ENCODE measurements around the gene SINHCAF. TPM values are rescaled to one million over a fixed set of nuclear protein-coding genes. Genes with fewer than 3 reads are reported as not detected.

SINHCAF gene
- total RNA-seq, 1 donor from 2014 or later = 391 TPM

GRCh38 chr12:31323391-31324115 is 2.4 kb downstream of the SINHCAF start:
- no peak for TF ChIP-seq CTCF (IDR thresholded peaks at IDR 0.05; ENCODE audit: unreplicated experiment)
- Mint-ChIP-seq H3K27me3 (no peaks in the 10 kb centered on the region), H3K4me3 (ENCODE audit: low read depth) (peak overlapping the region; percentile 99), H3K9me3 (ENCODE audit: low read depth) (no peaks in the 10 kb centered on the region), H3K27ac (peak overlapping the region; percentile 99), H3K4me1 (ENCODE audit: low read depth) (peaks cover 53% of the 10 kb centered on the region), H3K36me3 (ENCODE audit: insufficient read depth) (peaks cover 3% of the 10 kb centered on the region)
- no peak for DNase-seq (ENCODE audit: low spot score, unreplicated experiment)

- no peak for TF ChIP-seq CTCF (IDR thresholded peaks at IDR 0.05; ENCODE audit: unreplicated experiment)
- Mint-ChIP-seq H3K4me3 (ENCODE audit: low read depth) (peak overlapping the region; percentile 99), H3K9me3 (ENCODE audit: low read depth) (no peaks in the 10 kb centered on the region), H3K36me3 (ENCODE audit: insufficient read depth) (peaks cover 3% of the 10 kb centered on the region), H3K4me1 (ENCODE audit: low read depth) (peaks cover 61% of the 10 kb centered on the region), H3K27ac (peak overlapping the region; percentile 99), H3K27me3 (no peaks in the 10 kb centered on the region)
- DNase-seq (ENCODE audit: low spot score, unreplicated experiment) = no peak
These were observed 3.1 kb downstream of the SINHCAF start for GRCh38 chr12:31322801-31323207.

GRCh38 chr12:31321897-31322228 is 4.1 kb downstream of the SINHCAF start:
- no peak for DNase-seq (ENCODE audit: low spot score, unreplicated experiment)
- H3K27ac Mint-ChIP-seq = peak overlapping the region; percentile 92
- TF ChIP-seq CTCF (IDR thresholded peaks at IDR 0.05; ENCODE audit: unreplicated experiment) = no peak
- peak overlapping the region; percentile 99 for H3K4me3 Mint-ChIP-seq (ENCODE audit: low read depth)
- peaks cover 3% of the 10 kb centered on the region for H3K36me3 Mint-ChIP-seq (ENCODE audit: insufficient read depth)
- no peaks in the 10 kb centered on the region for H3K9me3 Mint-ChIP-seq (ENCODE audit: low read depth)
- H3K4me1 Mint-ChIP-seq (ENCODE audit: low read depth) = peaks cover 66% of the 10 kb centered on the region
- H3K27me3 Mint-ChIP-seq = no peaks in the 10 kb centered on the region

GRCh38 chr12:31321186-31321896 is 4.6 kb downstream of the SINHCAF start:
- Mint-ChIP-seq H3K4me1 (ENCODE audit: low read depth) (peaks cover 66% of the 10 kb centered on the region), H3K36me3 (ENCODE audit: insufficient read depth) (peaks cover 3% of the 10 kb centered on the region), H3K27me3 (no peaks in the 10 kb centered on the region), H3K27ac (peak overlapping the region; percentile 92), H3K4me3 (ENCODE audit: low read depth) (peak overlapping the region; percentile 99), H3K9me3 (ENCODE audit: low read depth) (no peaks in the 10 kb centered on the region)
- no peak for TF ChIP-seq CTCF (IDR thresholded peaks at IDR 0.05; ENCODE audit: unreplicated experiment)
- DNase-seq (ENCODE audit: low spot score, unreplicated experiment) = no peak

- Mint-ChIP-seq H3K4me3 (ENCODE audit: low read depth) (no peak overlapping the region), H3K4me1 (ENCODE audit: low read depth) (peaks cover 81% of the 10 kb centered on the region), H3K36me3 (ENCODE audit: insufficient read depth) (peaks cover 7% of the 10 kb centered on the region), H3K27me3 (no peaks in the 10 kb centered on the region), H3K9me3 (ENCODE audit: low read depth) (peaks cover 3% of the 10 kb centered on the region), H3K27ac (peak overlapping the region; percentile 17)
- no peak for DNase-seq (ENCODE audit: low spot score, unreplicated experiment)
- TF ChIP-seq CTCF (IDR thresholded peaks at IDR 0.05; ENCODE audit: unreplicated experiment) = no peak
These were observed 7.2 kb downstream of the SINHCAF start for GRCh38 chr12:31318657-31319269.
